ENCODE data around the gene PHF2. TPM values are rescaled to one million over a fixed set of nuclear protein-coding genes. Genes with fewer than 3 reads are reported as not detected.

The PHF2 gene
- total and polyA plus RNA-seq, 5 experiments from 2014 or later: 0.84 to 35.5 (median 2.3) TPM

- H3K27ac Mint-ChIP-seq: peak overlapping the region in 2 of 10 donors; percentile 13 to 28
- ATAC-seq (no peak), DNase-seq (no peak)
- H3K4me1 Mint-ChIP-seq: peaks cover 14 to 31% (median 20%) of the 10 kb centered on the region in 4 donors
- H3K36me3 Mint-ChIP-seq: peaks cover 13 to 29% (median 26%) of the 10 kb centered on the region in 3 donors
- H3K4me3 Mint-ChIP-seq: no peak overlapping the region
- peaks cover under 1 to 28% (median 24%) of the 10 kb centered on the region in 9 donors for H3K9me3 Mint-ChIP-seq
- no peaks in the 10 kb centered on the region for H3K27me3 Mint-ChIP-seq
- POLR2A ChIA-PET: no interaction called here
Measured at GRCh38 chr9:93612796-93613154, 36.4 kb downstream of the PHF2 start.

- no peak overlapping the region for H3K4me3 Mint-ChIP-seq
- peaks cover 12 to 34% (median 21%) of the 10 kb centered on the region in 4 donors for H3K4me1 Mint-ChIP-seq
- H3K27ac Mint-ChIP-seq: no peak overlapping the region
- H3K36me3 Mint-ChIP-seq: peaks cover 13 to 27% (median 26%) of the 10 kb centered on the region in 3 donors
- H3K27me3 Mint-ChIP-seq: no peaks in the 10 kb centered on the region
- H3K9me3 Mint-ChIP-seq: peaks cover 0 to 26% (median 23%) of the 10 kb centered on the region in 9 donors
- DNase-seq: no peak
- POLR2A ChIA-PET: no interaction called here
- no peak for ATAC-seq
Measured at GRCh38 chr9:93613174-93613573, 36.8 kb downstream of the PHF2 start.

- ATAC-seq (no peak), DNase-seq (no peak)
- Mint-ChIP-seq H3K4me1 (peaks cover 15 to 37% (median 24%) of the 10 kb centered on the region in 4 donors), H3K9me3 (peaks cover 0 to 21% (median 18%) of the 10 kb centered on the region in 9 donors), H3K4me3 (no peak overlapping the region), H3K27me3 (no peaks in the 10 kb centered on the region), H3K27ac (peak overlapping the region in 1 of 10 donors; percentile 42), H3K36me3 (peaks cover 13 to 27% (median 26%) of the 10 kb centered on the region in 3 donors)
- POLR2A ChIA-PET: no interaction called here
Measured at GRCh38 chr9:93613791-93614190, 37.4 kb downstream of the PHF2 start.

GRCh38 chr9:93614830-93615468, 38.6 kb downstream of the PHF2 start:
- no peak overlapping the region for H3K4me3 Mint-ChIP-seq
- H3K27ac Mint-ChIP-seq: no peak overlapping the region
- POLR2A ChIA-PET: no interaction called here
- peaks cover 17 to 46% (median 27%) of the 10 kb centered on the region in 4 donors for H3K4me1 Mint-ChIP-seq
- H3K27me3 Mint-ChIP-seq: no peaks in the 10 kb centered on the region
- DNase-seq (no peak), ATAC-seq (no peak)
- H3K9me3 Mint-ChIP-seq: peaks cover 0 to 10% (median 7%) of the 10 kb centered on the region in 9 donors
- H3K36me3 Mint-ChIP-seq: peaks cover 4 to 19% (median 16%) of the 10 kb centered on the region in 3 donors

GRCh38 chr9:93616044-93616443, 39.7 kb downstream of the PHF2 start:
- peaks cover 0 to 9% (median 7%) of the 10 kb centered on the region in 3 donors for H3K36me3 Mint-ChIP-seq
- no peak overlapping the region for H3K4me3 Mint-ChIP-seq
- peaks cover 16 to 52% (median 30%) of the 10 kb centered on the region in 4 donors for H3K4me1 Mint-ChIP-seq
- H3K27ac Mint-ChIP-seq: no peak overlapping the region
- POLR2A ChIA-PET: no interaction called here
- DNase-seq: no peak
- ATAC-seq: no peak
- H3K27me3 Mint-ChIP-seq: no peaks in the 10 kb centered on the region
- H3K9me3 Mint-ChIP-seq: no peaks in the 10 kb centered on the region

- ATAC-seq (no peak), DNase-seq (no peak)
- Mint-ChIP-seq H3K36me3 (peaks cover 0 to 3% (median 2%) of the 10 kb centered on the region in 3 donors), H3K9me3 (no peaks in the 10 kb centered on the region), H3K4me1 (peaks cover 15 to 52% (median 25%) of the 10 kb centered on the region in 4 donors), H3K27ac (no peak overlapping the region), H3K4me3 (no peak overlapping the region), H3K27me3 (no peaks in the 10 kb centered on the region)
- POLR2A ChIA-PET: no interaction called here
Measured at GRCh38 chr9:93617273-93617672, 40.9 kb downstream of the PHF2 start.

GRCh38 chr9:93619272-93619775, 42.9 kb downstream of the PHF2 start:
- no peaks in the 10 kb centered on the region for H3K27me3 Mint-ChIP-seq
- DNase-seq (no peak), ATAC-seq (no peak)
- H3K9me3 Mint-ChIP-seq: no peaks in the 10 kb centered on the region
- peak overlapping the region in 2 of 10 donors; percentile 41 to 72 for H3K27ac Mint-ChIP-seq
- POLR2A ChIA-PET: no interaction called here
- no peak overlapping the region for H3K4me3 Mint-ChIP-seq
- no peaks in the 10 kb centered on the region for H3K36me3 Mint-ChIP-seq
- peaks cover 16 to 55% (median 25%) of the 10 kb centered on the region in 4 donors for H3K4me1 Mint-ChIP-seq

GRCh38 chr9:93620041-93620506, 43.7 kb downstream of the PHF2 start:
- POLR2A ChIA-PET: no interaction called here
- Mint-ChIP-seq H3K36me3 (no peaks in the 10 kb centered on the region), H3K4me1 (peaks cover 16 to 55% (median 25%) of the 10 kb centered on the region in 4 donors), H3K9me3 (no peaks in the 10 kb centered on the region), H3K27me3 (no peaks in the 10 kb centered on the region), H3K4me3 (no peak overlapping the region), H3K27ac (peak overlapping the region in 3 of 10 donors; percentile 19 to 38 (median 29))
- DNase-seq (no peak), ATAC-seq (no peak)

GRCh38 chr9:93620881-93621820, 44.8 kb downstream of the PHF2 start:
- DNase-seq: no peak
- H3K4me3 Mint-ChIP-seq: no peak overlapping the region
- peaks cover 0 to 2% (median under 1%) of the 10 kb centered on the region in 3 donors for H3K36me3 Mint-ChIP-seq
- POLR2A ChIA-PET: no interaction called here
- H3K4me1 Mint-ChIP-seq: peaks cover 15 to 49% (median 21%) of the 10 kb centered on the region in 4 donors
- ATAC-seq: no peak
- no peaks in the 10 kb centered on the region for H3K27me3 Mint-ChIP-seq
- H3K27ac Mint-ChIP-seq: peak overlapping the region in 2 of 10 donors; percentile 21 to 38
- H3K9me3 Mint-ChIP-seq: peaks cover 0 to 5% (median 1%) of the 10 kb centered on the region in 9 donors

- no peak overlapping the region for H3K4me3 Mint-ChIP-seq
- peaks cover 0 to 9% (median 4%) of the 10 kb centered on the region in 9 donors for H3K9me3 Mint-ChIP-seq
- H3K36me3 Mint-ChIP-seq: peaks cover 2 to 6% (median 5%) of the 10 kb centered on the region in 3 donors
- H3K4me1 Mint-ChIP-seq: peaks cover 15 to 48% (median 21%) of the 10 kb centered on the region in 4 donors
- H3K27me3 Mint-ChIP-seq: no peaks in the 10 kb centered on the region
- POLR2A ChIA-PET: no interaction called here
- peak overlapping the region in 5 of 10 donors; percentile 18 to 77 (median 43) for H3K27ac Mint-ChIP-seq
- DNase-seq (no peak), ATAC-seq (no peak)
Measured at GRCh38 chr9:93621922-93622321, 45.5 kb downstream of the PHF2 start.

GRCh38 chr9:93622691-93623090, 46.3 kb downstream of the PHF2 start:
- Mint-ChIP-seq H3K9me3 (peaks cover 0 to 17% (median 7%) of the 10 kb centered on the region in 9 donors), H3K27ac (peak overlapping the region in 3 of 10 donors; percentile 43 to 86 (median 55)), H3K36me3 (peaks cover 4 to 10% (median 9%) of the 10 kb centered on the region in 3 donors), H3K4me1 (peaks cover 15 to 42% (median 21%) of the 10 kb centered on the region in 4 donors), H3K4me3 (no peak overlapping the region), H3K27me3 (no peaks in the 10 kb centered on the region)
- no peak for DNase-seq
- POLR2A ChIA-PET: no interaction called here
- no peak for ATAC-seq

- DNase-seq: no peak
- POLR2A ChIA-PET: no interaction called here
- H3K27me3 Mint-ChIP-seq: no peaks in the 10 kb centered on the region
- H3K36me3 Mint-ChIP-seq: peaks cover 14 to 16% (median 15%) of the 10 kb centered on the region in 3 donors
- peaks cover 11 to 38% (median 17%) of the 10 kb centered on the region in 4 donors for H3K4me1 Mint-ChIP-seq
- H3K27ac Mint-ChIP-seq: peak overlapping the region in 1 of 10 donors; percentile 31
- no peak for ATAC-seq
- H3K4me3 Mint-ChIP-seq: no peak overlapping the region
- peaks cover 0 to 28% (median 9%) of the 10 kb centered on the region in 9 donors for H3K9me3 Mint-ChIP-seq
Measured at GRCh38 chr9:93623753-93624152, 47.4 kb downstream of the PHF2 start.

Data from naive thymus-derived CD8-positive, alpha-beta T cell (primary cell).